OCI-LY3 (cell line): ENCODE measurements around the gene XXYLT1.

Experiments used
- EZH2phosphoT487 ChIP-seq: fragments of 200-600 bp; shearing (Covaris generic); IDR thresholded peaks from 2 replicates; pipeline ENCODE4 v1.6.1; 2018; ENCODE audit warnings: antibody characterized with exemption, mixed run types, low read depth
- TF ChIP-seq, protein P1 (sequence below): fragments of 200-600, 300-600 bp; sonication (generic); IDR thresholded peaks from 2 replicates; pipeline ENCODE4 v1.5.1; 2014; ENCODE audit warnings: antibody characterized with exemption, low read length, low read depth

DNA sequence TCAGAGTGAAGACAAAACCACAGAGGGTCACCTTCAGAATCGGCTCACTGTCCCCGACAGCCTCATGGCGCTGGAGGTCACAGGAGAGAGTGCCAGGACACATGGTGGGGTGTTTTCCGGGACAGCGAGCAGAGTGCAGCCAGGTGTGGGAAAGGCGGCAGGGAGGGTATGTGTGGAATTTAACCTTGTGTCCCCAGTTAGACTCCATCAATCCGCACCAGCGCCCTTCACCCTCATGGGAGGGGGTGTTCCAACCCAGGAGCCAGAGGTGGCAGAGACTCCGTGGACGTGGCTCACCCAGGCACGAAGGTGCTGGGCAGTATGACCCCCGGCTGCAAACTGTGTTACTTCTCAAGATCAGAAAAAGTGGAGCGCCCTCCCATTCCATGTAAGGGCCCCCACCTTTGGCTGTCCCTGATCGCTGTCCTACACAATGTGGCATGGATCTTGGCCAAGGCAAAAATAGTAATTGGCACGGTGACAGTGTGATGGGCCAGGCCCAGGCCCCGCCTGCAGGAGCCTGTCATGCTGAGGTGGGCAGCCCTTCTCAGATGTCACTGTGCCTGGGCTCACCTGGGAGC lies 190.3 kb downstream of the XXYLT1 start:
- TF ChIP-seq, protein P1, sequence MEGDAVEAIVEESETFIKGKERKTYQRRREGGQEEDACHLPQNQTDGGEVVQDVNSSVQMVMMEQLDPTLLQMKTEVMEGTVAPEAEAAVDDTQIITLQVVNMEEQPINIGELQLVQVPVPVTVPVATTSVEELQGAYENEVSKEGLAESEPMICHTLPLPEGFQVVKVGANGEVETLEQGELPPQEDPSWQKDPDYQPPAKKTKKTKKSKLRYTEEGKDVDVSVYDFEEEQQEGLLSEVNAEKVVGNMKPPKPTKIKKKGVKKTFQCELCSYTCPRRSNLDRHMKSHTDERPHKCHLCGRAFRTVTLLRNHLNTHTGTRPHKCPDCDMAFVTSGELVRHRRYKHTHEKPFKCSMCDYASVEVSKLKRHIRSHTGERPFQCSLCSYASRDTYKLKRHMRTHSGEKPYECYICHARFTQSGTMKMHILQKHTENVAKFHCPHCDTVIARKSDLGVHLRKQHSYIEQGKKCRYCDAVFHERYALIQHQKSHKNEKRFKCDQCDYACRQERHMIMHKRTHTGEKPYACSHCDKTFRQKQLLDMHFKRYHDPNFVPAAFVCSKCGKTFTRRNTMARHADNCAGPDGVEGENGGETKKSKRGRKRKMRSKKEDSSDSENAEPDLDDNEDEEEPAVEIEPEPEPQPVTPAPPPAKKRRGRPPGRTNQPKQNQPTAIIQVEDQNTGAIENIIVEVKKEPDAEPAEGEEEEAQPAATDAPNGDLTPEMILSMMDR: no peak
- TF ChIP-seq EZH2phosphoT487: no peak
